GM23248 (cell line): Measurements from ENCODE around the gene MFSD6.

Experiments used
- EZH2 ChIP-seq: fragments of 200-600 bp; sonication (generic); IDR thresholded peaks from 2 replicates; pipeline ENCODE4 v1.6.1; 2018; ENCODE audit warnings: antibody characterized with exemption, mild to moderate bottlenecking; ENCODE audit not compliant: insufficient read depth, poor library complexity, severe bottlenecking
- EZH2phosphoT487 ChIP-seq: fragments of 200-600 bp; sonication (generic); IDR thresholded peaks from 2 replicates; pipeline ENCODE4 v1.6.1; 2018; ENCODE audit warnings: antibody characterized with exemption, moderate library complexity, mild to moderate bottlenecking, low read depth; ENCODE audit not compliant: insufficient read depth

GRCh38 chr2:190405070-190405469 lies 3.1 kb upstream of the MFSD6 start:
- TF ChIP-seq EZH2 (no peak), EZH2phosphoT487 (no peak)
